ENCODE data around the gene PLCB4.

The PLCB4 gene

DNA sequence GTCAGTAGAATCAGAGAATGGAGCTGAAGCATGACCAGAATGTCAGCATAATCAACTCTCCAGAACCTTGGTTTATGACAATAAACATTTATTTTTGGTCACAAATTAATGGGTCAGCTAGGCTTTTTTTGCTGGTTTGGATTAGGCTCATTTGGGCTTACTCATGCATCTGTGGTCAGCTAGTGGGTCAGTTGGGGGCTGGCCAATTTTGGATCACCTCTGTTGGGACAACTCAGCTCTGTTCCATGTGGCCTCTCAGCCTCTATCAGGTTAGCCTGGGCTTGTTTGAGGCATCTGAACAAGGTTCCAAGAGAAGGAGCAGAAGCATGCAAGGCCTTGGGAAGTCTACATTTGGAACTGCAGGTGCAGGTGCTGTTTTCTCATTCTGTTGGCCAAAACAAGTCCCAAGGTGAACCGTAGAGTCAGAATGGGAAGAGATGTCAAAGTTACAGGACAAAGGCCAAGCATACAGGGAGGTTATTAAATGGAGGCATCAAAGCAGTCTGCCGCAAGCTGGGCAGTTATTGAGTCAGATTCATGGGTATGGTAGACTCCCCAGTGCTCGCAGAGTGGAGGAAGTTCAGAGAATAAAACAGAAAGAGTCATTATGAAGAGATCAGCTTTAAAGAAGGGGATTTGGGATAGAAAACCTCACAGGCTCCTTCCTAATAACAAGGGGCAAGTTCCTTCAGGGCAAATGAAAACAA is 173.0 kb downstream of the PLCB4 start:
- no peak for DNase-seq
- H3K27me3 ChIP-seq (ENCODE audit: insufficient read depth, low read depth, severe bottlenecking) = no peaks in the 10 kb centered on the region
- H3K27ac ChIP-seq = no peak overlapping the region
- no peak overlapping the region for H3K4me3 ChIP-seq (ENCODE audit: low read depth, low read length)
- no peaks in the 10 kb centered on the region for H3K36me3 ChIP-seq
- TF ChIP-seq, protein P1, sequence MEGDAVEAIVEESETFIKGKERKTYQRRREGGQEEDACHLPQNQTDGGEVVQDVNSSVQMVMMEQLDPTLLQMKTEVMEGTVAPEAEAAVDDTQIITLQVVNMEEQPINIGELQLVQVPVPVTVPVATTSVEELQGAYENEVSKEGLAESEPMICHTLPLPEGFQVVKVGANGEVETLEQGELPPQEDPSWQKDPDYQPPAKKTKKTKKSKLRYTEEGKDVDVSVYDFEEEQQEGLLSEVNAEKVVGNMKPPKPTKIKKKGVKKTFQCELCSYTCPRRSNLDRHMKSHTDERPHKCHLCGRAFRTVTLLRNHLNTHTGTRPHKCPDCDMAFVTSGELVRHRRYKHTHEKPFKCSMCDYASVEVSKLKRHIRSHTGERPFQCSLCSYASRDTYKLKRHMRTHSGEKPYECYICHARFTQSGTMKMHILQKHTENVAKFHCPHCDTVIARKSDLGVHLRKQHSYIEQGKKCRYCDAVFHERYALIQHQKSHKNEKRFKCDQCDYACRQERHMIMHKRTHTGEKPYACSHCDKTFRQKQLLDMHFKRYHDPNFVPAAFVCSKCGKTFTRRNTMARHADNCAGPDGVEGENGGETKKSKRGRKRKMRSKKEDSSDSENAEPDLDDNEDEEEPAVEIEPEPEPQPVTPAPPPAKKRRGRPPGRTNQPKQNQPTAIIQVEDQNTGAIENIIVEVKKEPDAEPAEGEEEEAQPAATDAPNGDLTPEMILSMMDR (IDR thresholded peaks at IDR 0.05; ENCODE audit: low read depth, low read length) = no peak
- H3K9me3 ChIP-seq (ENCODE audit: severe bottlenecking) = no peaks in the 10 kb centered on the region

DNA sequence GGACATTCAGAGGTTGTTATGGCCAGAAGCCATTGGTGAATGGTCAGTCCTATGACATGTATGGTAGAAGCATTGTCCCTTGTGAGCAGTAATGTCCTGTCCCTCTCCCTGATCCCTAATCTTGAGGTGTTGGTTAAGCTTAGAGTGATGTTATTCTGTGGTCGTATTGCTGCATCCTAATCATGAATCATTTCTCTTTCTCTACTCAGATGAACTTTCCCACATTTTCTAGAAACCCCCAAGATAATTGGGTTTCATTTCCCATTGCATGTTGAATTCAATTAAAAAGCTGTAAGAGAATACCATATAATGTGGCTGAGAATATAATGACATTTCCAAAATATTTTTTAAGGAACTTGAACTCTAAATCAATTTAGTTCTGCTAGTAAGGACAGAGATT is 175.1 kb downstream of the PLCB4 start:
- TF ChIP-seq, protein P1 (IDR thresholded peaks at IDR 0.05; ENCODE audit: low read depth, low read length) = no peak
- no peak for DNase-seq

DNA sequence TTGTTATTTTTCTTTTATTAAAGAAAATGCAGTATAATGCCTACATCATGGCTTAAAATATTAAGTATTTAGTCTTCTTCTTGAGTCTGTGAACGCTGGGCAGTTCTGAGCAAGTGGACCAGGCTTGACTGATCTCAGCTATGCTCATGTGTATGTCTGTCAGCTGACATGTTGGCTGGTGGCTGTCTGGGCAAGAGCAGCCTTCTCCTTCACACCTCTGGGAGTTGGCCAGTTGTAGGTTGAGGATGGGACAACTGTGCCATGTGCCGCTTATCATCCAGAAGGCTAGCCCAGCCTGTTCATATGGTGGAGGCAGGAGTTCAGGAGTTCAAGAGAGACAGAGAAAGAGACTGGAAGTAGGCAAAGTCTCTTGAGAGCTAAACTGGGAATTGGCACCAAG is 175.9 kb downstream of the PLCB4 start:
- Histone ChIP-seq H3K27me3 (ENCODE audit: insufficient read depth, low read depth, severe bottlenecking) (no peaks in the 10 kb centered on the region), H3K27ac (no peak overlapping the region), H3K4me3 (ENCODE audit: low read depth, low read length) (no peak overlapping the region), H3K36me3 (no peaks in the 10 kb centered on the region), H3K9me3 (ENCODE audit: severe bottlenecking) (no peaks in the 10 kb centered on the region)
- TF ChIP-seq, protein P1 (IDR thresholded peaks at IDR 0.05; ENCODE audit: low read depth, low read length) = no peak
- DNase-seq = no peak

More for the DNA sequence above, 175.1 kb downstream of the PLCB4 start:
- H3K36me3 ChIP-seq = no peaks in the 10 kb centered on the region
- H3K27ac ChIP-seq = no peak overlapping the region
- no peaks in the 10 kb centered on the region for H3K9me3 ChIP-seq (ENCODE audit: severe bottlenecking)
- H3K4me3 ChIP-seq (ENCODE audit: low read depth, low read length) = no peak overlapping the region
- H3K27me3 ChIP-seq (ENCODE audit: insufficient read depth, low read depth, severe bottlenecking) = no peaks in the 10 kb centered on the region

DNA sequence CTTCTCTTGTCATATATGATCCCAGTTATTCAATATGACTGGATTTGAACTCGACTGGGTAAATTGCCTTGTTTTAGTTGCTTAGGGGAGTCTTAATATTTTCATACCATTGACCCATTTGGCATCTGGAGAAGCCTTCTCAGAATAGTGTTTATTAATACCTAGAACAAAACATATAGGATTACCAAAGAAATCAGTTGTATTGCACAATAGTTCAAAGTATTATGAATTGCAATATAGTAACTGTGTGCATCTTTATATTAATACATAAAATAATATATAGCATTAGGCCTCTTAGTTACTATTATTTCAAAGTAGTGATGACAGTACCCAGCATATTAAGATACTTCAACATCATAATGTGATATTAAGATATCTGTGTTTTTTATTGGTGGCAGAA is 177.8 kb downstream of the PLCB4 start:
- Histone ChIP-seq H3K36me3 (no peaks in the 10 kb centered on the region), H3K4me3 (ENCODE audit: low read depth, low read length) (no peak overlapping the region), H3K27ac (no peak overlapping the region), H3K27me3 (ENCODE audit: insufficient read depth, low read depth, severe bottlenecking) (no peaks in the 10 kb centered on the region), H3K9me3 (ENCODE audit: severe bottlenecking) (no peaks in the 10 kb centered on the region)
- DNase-seq = no peak
- TF ChIP-seq, protein P1 (IDR thresholded peaks at IDR 0.05; ENCODE audit: low read depth, low read length) = no peak

DNA sequence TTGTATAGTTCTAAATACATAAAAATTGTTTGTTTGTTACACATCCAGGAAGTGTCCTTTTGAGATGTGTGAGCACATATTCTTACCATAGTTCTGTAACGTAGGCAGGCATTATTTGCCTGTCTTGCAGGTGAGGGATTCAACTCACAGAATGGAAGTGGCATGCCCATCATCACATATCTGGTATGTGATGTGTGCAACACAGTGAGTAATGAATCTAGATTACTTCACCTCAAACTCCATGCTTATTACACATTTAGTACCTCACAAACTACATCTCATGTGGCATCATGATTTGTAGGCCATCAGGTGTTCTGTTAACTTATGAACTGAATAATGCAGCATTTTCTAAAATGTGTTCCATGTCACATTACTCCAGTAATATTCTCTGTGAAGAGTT is 181.6 kb downstream of the PLCB4 start:
- H3K27ac ChIP-seq = no peak overlapping the region
- no peak for DNase-seq
- H3K27me3 ChIP-seq (ENCODE audit: insufficient read depth, low read depth, severe bottlenecking) = no peaks in the 10 kb centered on the region
- TF ChIP-seq, protein P1 (IDR thresholded peaks at IDR 0.05; ENCODE audit: low read depth, low read length) = no peak
- H3K9me3 ChIP-seq (ENCODE audit: severe bottlenecking) = no peaks in the 10 kb centered on the region
- H3K36me3 ChIP-seq = no peaks in the 10 kb centered on the region
- no peak overlapping the region for H3K4me3 ChIP-seq (ENCODE audit: low read depth, low read length)

DNA sequence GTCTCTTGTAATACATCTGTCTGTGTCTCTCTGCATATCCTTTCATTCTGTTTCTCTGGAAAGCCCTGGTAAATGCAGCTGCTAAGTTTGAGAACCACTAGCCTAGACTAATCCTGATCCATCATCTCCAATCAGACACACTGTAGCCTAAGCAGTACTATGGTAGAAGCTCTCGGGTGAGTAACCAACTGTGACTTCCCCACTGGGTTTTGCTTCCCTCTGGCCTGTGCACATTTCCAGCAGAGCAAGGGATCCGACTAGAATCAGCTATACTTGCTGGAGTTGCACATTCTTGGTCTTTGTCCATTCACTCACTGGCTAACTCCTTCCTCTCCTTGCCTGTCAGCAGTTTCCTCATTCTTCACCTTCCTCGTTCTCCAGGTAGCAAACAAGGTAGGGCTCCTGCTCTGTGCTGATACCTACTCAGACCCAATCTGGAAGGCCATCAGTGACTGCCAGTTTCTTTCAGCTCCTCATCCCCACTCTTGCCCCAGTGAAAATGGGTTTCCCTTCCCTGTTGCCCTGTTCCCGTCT is 184.2 kb downstream of the PLCB4 start:
- Histone ChIP-seq H3K4me3 (ENCODE audit: low read depth, low read length) (no peak overlapping the region), H3K27me3 (ENCODE audit: insufficient read depth, low read depth, severe bottlenecking) (no peaks in the 10 kb centered on the region), H3K36me3 (no peaks in the 10 kb centered on the region), H3K9me3 (ENCODE audit: severe bottlenecking) (no peaks in the 10 kb centered on the region), H3K27ac (no peak overlapping the region)
- TF ChIP-seq, protein P1 (IDR thresholded peaks at IDR 0.05; ENCODE audit: low read depth, low read length) = no peak
- no peak for DNase-seq
